Nephron (organoid): ENCODE data around the gene SNX7.

Source experiments
- H3K27ac Mint-ChIP-seq, 3 experiments: 2 replicates each; pipeline ENCODE4 v1.8.0; 2020; ENCODE audit warnings: mixed read lengths in 3 of 3, mild to moderate bottlenecking in 2 of 3, moderate library complexity in 1 of 3
- H3K27me3 Mint-ChIP-seq: 2 replicates; pipeline ENCODE4 v1.8.0; 2021; ENCODE audit warnings: low read depth, mild to moderate bottlenecking, moderate library complexity, mixed read lengths
- H3K36me3 Mint-ChIP-seq: 2 replicates; pipeline ENCODE4 v1.8.0; 2020; ENCODE audit warnings: low read depth, mixed read lengths
- H3K4me1 Mint-ChIP-seq: 2 replicates; pipeline ENCODE4 v1.8.0; 2020; ENCODE audit warnings: mixed read lengths
- H3K4me3 Mint-ChIP-seq, 3 experiments: 2 replicates each; pipeline ENCODE4 v1.8.0; 2020; ENCODE audit warnings: mild to moderate bottlenecking in 3 of 3, mixed read lengths in 3 of 3, moderate library complexity in 2 of 3
- H3K9me3 Mint-ChIP-seq: 2 replicates; pipeline ENCODE4 v1.8.0; 2020; ENCODE audit warnings: mixed read lengths
- CTCF ChIP-seq, 3 experiments: fragments of 200-600 bp; sonication (generic); IDR thresholded peaks; one replicate each; pipeline ENCODE4 v1.5.0; 2021; ENCODE audit warnings: antibody characterized with exemption in 3 of 3; ENCODE audit not compliant: unreplicated experiment in 3 of 3

The SNX7 gene

GRCh38 chr1:98672189-98672588, 10.7 kb downstream of the SNX7 start:
- H3K4me3 Mint-ChIP-seq: no peak overlapping the region
- H3K9me3 Mint-ChIP-seq: no peaks in the 10 kb centered on the region
- H3K27me3 Mint-ChIP-seq: no peaks in the 10 kb centered on the region
- peaks cover 6% of the 10 kb centered on the region for H3K36me3 Mint-ChIP-seq
- no peak overlapping the region for H3K27ac Mint-ChIP-seq
- H3K4me1 Mint-ChIP-seq: no peaks in the 10 kb centered on the region
- TF ChIP-seq CTCF (IDR thresholded peaks at IDR 0.05; ENCODE audit: unreplicated experiment in 3 of 3): no peak

GRCh38 chr1:98674075-98674781, 12.7 kb downstream of the SNX7 start:
- no peaks in the 10 kb centered on the region for H3K27me3 Mint-ChIP-seq
- peaks cover under 1% of the 10 kb centered on the region for H3K9me3 Mint-ChIP-seq
- no peaks in the 10 kb centered on the region for H3K4me1 Mint-ChIP-seq

GRCh38 chr1:98675282-98675681, 13.8 kb downstream of the SNX7 start:
- Mint-ChIP-seq H3K36me3 (peaks cover 22% of the 10 kb centered on the region), H3K9me3 (peaks cover 2% of the 10 kb centered on the region)
- no peak for TF ChIP-seq CTCF (IDR thresholded peaks at IDR 0.05; ENCODE audit: unreplicated experiment in 3 of 3)

More at GRCh38 chr1:98674075-98674781, 12.7 kb downstream of the SNX7 start:
- Mint-ChIP-seq H3K27ac (peak overlapping the region in 1 of 3 experiments; percentile 25), H3K36me3 (peaks cover 20% of the 10 kb centered on the region), H3K4me3 (no peak overlapping the region)
- no peak for TF ChIP-seq CTCF (IDR thresholded peaks at IDR 0.05; ENCODE audit: unreplicated experiment in 3 of 3)

DNA sequence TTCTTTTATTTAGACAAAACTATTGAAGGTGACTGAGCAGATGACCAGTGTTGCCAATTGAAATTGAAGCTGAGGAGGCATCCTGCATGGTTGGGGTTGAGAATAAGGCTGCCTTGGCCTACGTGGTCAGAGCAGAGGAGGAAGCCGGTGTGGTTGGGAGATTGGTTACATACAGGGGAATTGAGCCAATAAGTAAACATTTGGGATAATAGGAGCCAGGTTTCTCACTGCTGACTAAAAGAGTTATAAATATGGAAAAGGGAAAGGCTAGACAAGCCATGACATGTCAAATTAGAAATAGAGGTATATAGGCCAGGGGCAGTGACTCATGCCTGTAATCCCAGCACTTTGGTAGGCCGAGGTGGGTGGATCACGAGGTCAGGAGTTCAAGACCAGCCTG, 15.8 kb downstream of the SNX7 start:
- TF ChIP-seq CTCF (IDR thresholded peaks at IDR 0.05; ENCODE audit: unreplicated experiment in 3 of 3): no peak
- peaks cover 11% of the 10 kb centered on the region for H3K9me3 Mint-ChIP-seq
- no peaks in the 10 kb centered on the region for H3K4me1 Mint-ChIP-seq
- H3K27me3 Mint-ChIP-seq: no peaks in the 10 kb centered on the region
- H3K36me3 Mint-ChIP-seq: peaks cover 31% of the 10 kb centered on the region
- no peak overlapping the region for H3K4me3 Mint-ChIP-seq
- peak overlapping the region in 1 of 3 experiments; percentile 6 for H3K27ac Mint-ChIP-seq

More at GRCh38 chr1:98675282-98675681, 13.8 kb downstream of the SNX7 start:
- Mint-ChIP-seq H3K4me3 (no peak overlapping the region), H3K27me3 (no peaks in the 10 kb centered on the region), H3K4me1 (no peaks in the 10 kb centered on the region), H3K27ac (no peak overlapping the region)

- peaks cover 12% of the 10 kb centered on the region for H3K9me3 Mint-ChIP-seq
- H3K4me3 Mint-ChIP-seq: no peak overlapping the region
- no peak overlapping the region for H3K27ac Mint-ChIP-seq
- TF ChIP-seq CTCF (IDR thresholded peaks at IDR 0.05; ENCODE audit: unreplicated experiment in 3 of 3): no peak
- H3K4me1 Mint-ChIP-seq: no peaks in the 10 kb centered on the region
- H3K36me3 Mint-ChIP-seq: peaks cover 36% of the 10 kb centered on the region
- no peaks in the 10 kb centered on the region for H3K27me3 Mint-ChIP-seq
Measured at GRCh38 chr1:98681812-98682211, 20.3 kb downstream of the SNX7 start.
